NK-92 (cell line): ENCODE measurements around the gene TRPV5.

ENCODE experiments used
- DNase-seq: peaks from one replicate; lab custom pipeline; 2025; ENCODE audit not compliant: unreplicated experiment; lab: John Stamatoyannopoulos, UW

The TRPV5 gene

GRCh38 chr7:142941541-142941940, 8.0 kb upstream of the TRPV5 start:
- no peak for DNase-seq

DNA sequence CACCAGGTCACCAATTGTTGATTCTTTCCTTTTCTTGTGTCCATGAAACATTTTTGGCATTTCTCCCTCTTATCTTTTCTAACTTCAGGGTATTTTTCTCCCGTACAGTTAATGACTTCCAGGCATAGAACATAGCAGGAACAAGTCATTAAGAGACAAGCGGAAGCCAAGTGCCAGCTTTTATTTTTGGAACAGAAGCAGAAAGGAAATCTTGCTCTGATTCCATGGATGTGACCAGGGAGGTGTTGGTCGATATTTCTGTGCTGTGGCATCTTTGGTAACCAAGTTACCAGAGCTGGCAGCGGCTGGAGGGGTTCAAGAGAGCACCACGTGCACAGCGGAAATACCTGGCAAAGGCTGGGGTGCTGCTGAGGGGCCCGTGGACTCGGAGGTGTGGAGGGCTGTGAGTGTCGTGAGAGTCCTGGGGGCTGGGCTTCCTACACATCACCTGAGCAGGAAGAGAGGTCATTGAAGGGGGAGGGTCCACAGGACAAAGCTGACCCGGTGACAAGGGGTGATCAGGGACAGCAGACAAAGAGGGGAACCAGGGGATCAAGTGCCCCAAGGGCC, 7.5 kb upstream of the TRPV5 start:
- DNase-seq = no peak

- DNase-seq = no peak
These were observed 5.8 kb upstream of the TRPV5 start, which contains the start of gene LLCFC1 for GRCh38 chr7:142939226-142939910. Gene LLCFC1, plus strand, starts transcription at chr7:142939484. Its CDS starts 138 bp downstream, at chr7:142939622.

GRCh38 chr7:142938611-142939010, 5.1 kb upstream of the TRPV5 start:
- no peak for DNase-seq

GRCh38 chr7:142935941-142936565, 2.5 kb upstream of the TRPV5 start:
- DNase-seq = no peak

- DNase-seq = no peak
These were observed 510 bp upstream of the TRPV5 start for GRCh38 chr7:142934056-142934455.

GRCh38 chr7:142933092-142933475, 462 bp downstream of the TRPV5 start:
- DNase-seq = no peak

DNA sequence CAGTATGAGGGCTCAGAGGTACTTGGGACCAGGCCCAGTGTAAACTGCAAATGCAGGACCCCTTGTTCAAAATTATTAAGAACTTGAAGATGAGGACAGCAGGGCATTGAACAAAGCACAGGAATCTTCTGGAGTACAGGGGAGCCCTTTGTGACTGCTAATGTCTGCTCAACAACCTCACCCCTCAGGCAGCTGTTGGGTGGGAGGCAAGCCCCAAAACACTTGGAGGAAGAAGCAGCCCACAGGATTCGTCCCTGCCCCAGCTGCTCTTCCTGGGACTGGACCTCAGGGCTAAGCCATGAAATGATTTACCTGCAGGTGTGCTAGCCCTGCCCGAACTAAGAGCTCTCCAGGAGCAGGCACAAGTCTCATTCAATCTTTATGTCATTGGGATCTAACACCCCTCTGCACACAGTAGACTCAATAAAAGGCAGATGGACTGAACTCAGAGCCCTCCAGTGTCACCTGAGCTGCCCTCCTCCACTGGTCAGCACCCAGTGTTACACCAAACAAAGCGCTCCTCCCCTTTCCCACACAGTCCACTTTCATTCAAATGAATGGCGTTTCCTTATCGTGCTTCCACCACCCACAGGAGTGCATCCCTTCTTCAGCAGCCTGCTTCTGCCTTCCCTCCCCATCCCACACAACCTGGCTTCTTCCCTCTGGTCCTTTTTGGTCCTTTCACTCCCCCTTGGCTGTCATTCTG, 1.0 kb downstream of the TRPV5 start:
- DNase-seq = no peak

DNA sequence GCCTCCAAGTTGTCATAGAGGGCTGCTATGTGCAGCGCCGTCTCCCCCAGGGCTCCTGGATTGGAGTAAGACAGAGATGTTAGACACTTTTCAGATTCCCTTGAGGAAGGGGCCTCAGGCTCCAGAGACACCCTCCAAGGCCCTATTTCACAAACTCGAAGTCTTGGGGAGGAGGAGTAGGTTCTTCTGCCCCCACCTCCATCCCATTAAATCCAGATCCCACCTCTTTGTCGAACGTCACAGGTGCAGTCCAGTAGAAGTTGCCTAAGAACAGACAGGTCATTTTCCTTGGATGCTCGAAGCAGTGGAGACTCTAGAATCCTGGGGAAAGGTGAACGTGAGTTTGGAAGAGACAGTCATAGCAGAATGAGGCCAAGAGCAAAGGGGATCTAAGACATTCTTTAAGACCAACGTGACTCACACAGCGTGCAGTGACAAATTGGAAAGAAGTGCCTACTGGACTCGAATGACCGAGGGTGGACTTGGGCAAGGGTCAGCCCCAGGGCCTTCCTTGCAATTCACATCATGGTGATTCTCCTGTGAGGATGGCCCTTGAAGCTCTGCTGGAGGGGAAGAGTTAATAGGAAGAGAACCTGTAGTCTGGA, 3.3 kb downstream of the TRPV5 start:
- no peak for DNase-seq

DNA sequence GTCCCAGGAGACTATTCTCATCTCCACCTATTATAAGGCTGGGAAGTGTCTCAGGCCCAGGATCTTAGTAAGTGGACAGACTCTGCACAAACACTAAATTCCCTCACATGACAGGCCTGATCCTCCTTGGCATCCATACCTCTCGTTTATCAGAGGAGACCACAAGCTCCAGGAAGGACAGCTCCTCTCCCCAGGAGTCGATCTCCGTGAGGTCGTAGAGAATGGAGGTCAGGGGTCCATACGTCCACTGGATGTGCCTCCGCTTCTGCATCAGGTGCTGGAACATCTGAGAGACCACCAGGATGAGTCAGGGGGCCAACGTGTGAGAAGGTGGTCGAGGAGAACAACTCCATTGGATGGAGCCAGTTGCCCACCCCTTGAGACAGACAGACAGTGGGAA, 5.6 kb downstream of the TRPV5 start:
- no peak for DNase-seq

GRCh38 chr7:142927085-142927745, 6.3 kb downstream of the TRPV5 start:
- no peak for DNase-seq

DNA sequence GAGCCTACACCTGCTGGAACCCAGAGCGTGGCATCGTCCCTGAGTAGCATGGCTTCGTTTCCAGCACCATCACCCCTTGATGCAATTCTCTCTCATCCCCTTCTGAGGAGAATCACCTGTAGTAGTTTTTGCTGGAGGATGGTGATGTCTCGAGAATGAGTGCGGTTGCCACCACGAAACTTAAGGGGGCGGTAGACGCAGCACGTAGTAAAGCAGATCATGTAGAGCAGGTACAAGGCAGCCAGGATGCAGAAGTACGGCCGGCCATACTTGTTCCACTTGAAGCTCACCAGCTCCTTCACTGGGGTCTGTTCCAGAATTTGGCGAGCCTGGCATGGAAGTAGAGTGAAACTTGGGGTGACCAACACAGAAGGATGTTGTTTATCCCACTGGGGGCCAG, 8.1 kb downstream of the TRPV5 start:
- no peak for DNase-seq

DNA sequence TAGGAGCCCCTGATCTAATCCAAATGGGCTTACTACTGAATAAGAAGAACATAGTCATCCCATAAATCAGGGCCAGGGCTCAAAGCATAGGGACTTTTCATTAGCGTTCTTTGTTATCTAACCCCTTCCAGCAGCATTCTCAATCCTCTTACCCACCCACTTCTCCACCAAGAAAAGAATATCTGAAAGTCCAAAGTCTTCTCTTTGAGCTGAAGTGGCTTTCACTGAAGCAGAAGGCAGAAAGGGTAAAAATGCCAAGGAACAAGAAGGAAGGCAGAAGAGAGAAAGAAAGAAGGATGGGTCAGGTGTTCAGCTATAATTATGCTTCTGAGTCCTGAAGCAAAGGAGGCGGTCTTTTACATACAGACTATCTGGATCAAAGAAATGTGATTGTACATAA, 10.2 kb downstream of the TRPV5 start:
- no peak for DNase-seq

DNA sequence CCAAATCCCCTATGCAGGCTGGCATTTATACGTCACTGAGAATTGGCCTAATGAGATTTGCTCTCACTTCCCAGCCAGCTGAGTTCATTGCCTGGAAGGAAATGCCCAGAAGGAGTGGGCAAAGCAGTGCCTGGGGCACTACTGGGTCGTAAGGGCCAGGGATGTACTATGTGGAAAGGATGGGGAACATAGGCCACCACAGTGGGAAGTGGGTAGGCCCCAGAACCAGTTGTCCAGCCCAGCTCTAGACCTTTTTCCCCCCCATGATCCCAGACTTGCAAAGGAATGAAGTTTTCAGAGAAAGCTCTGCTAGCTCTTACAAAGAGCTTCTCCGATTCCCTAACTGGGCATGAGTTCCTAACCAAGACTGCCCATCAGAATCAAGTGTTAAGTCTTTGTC, 13.9 kb downstream of the TRPV5 start:
- no peak for DNase-seq

GRCh38 chr7:142918901-142919300, 14.6 kb downstream of the TRPV5 start:
- no peak for DNase-seq

GRCh38 chr7:142917447-142917846, 16.1 kb downstream of the TRPV5 start:
- DNase-seq = no peak

- DNase-seq = no peak
These were observed 17.0 kb downstream of the TRPV5 start for GRCh38 chr7:142916508-142916907.

- DNase-seq = no peak
These were observed 18.2 kb downstream of the TRPV5 start for GRCh38 chr7:142915315-142915714.

GRCh38 chr7:142914121-142914520, 19.4 kb downstream of the TRPV5 start:
- DNase-seq = no peak

DNA sequence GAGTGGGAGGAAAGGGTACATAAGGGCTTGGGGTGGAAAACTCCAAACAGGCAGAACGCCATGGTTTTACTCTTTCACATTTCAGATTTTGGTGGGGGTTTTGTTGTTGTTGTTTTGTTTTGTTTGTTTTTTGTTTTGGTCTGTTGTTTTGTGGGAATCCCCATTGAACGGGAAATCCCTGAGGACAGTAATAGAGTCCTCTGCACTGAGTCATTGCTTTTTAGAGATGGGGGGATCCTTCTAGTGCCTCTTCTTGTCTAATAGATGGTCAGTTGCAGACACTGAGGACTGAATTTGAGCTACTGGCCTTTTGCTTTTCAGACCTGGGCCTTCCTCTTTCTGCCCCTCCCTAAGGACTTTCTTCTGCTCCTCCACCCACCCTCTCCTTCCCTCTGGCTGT, 20.0 kb downstream of the TRPV5 start:
- DNase-seq = no peak

DNA sequence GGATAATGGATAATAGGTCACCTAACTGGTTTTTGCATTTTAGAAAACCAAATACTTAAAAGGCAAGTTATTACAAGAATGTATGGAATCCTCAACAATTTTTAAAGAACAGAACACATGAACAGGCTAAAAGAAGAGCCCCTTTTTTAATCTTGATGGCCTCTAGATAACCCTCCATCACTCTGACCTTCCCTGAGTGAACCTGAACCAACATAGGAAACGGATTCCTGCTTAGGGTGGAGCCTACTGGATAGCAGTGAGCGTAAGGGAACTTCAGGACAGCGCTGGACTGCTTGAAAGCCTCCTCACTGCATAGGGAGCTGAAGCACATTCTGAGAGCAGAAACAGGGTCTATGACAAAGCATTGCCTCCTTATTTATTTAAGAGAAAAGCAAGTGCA, 20.5 kb downstream of the TRPV5 start:
- DNase-seq = no peak
